Ishikawa (cell line): ENCODE data around the gene GCLM.

Experiments used
- EP300 ChIP-seq: IDR thresholded peaks from 2 replicates; pipeline ENCODE4 v1.6.1; 2012; ENCODE audit warnings: borderline replicate concordance
- NFIC ChIP-seq: IDR thresholded peaks from 2 replicates; pipeline ENCODE4 v1.6.1; 2012
- REST ChIP-seq: IDR thresholded peaks from 2 replicates; pipeline ENCODE4 v1.6.1; 2012; ENCODE audit warnings: low read depth, mild to moderate bottlenecking
- TAF1 ChIP-seq: IDR thresholded peaks from 2 replicates; pipeline ENCODE4 v1.6.1; 2012; ENCODE audit warnings: low read depth, mild to moderate bottlenecking
- TEAD4 ChIP-seq: IDR thresholded peaks from 2 replicates; pipeline ENCODE4 v1.6.1; 2012

DNA sequence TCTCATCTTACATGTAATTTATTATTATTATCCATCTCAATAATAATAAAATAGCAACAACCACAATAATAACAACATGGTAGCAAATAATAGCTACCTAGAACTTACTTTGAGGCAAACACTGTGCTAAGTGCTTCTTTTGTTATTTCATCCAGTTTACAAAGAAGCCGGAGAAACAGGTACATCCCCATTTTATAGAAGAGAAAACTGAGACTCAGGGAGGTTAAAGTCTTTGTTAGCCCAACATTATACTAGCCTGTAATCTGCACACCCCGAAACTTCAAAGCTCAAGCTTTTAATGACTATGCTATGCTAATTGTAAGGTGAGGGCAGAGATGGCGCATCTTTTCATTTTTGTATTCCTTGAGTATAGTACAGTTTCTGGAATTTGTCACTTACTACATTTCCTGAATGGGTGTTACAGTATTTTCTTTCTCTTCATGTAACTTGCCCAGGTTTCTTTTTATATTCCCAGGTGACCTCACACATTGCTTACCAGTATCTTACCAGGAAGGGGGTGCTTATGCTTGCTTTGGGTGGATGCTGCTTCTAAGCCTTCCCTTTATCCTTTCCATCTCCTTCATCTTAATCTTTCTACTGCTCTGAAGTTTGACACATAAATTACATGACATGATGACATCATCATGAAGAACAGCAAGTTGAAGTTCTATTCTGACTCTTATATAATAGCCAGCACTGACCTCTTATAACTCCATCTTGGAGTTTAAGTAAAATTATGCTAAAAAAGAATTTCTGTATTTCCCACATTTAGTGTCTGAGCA is 8.3 kb downstream of the GCLM start:
- TF ChIP-seq REST (no peak), EP300 (no peak), TAF1 (no peak), TEAD4 (no peak), NFIC (no peak)
